K562 (cell line): Measurements from ENCODE around the gene CTF1. TPM values are rescaled to one million over a fixed set of nuclear protein-coding genes. Genes with fewer than 3 reads are reported as not detected.
A peak's percentile ranks its signal among the peaks of the same experiment; 100 is the strongest.

ENCODE experiments used
- ARID4B ChIP-seq: sonication (generic); formaldehyde crosslinking; IDR thresholded peaks from 2 replicates; pipeline ENCODE4 v1.8.0; 2022; ENCODE audit warnings: mild to moderate bottlenecking, missing genetic modification reagents
- C11orf30 ChIP-seq: fragments of 450-650 bp; IDR thresholded peaks from 2 replicates; pipeline ENCODE4 v1.6.1; 2016; ENCODE audit warnings: low read depth, mild to moderate bottlenecking
- CBX2 ChIP-seq: fragments of 200-600 bp; sonication (generic); IDR thresholded peaks from one replicate; pipeline ENCODE4 v1.6.1; 2012; ENCODE audit warnings: mild to moderate bottlenecking, low read length, inconsistent platforms; ENCODE audit not compliant: insufficient read depth, poor library complexity, severe bottlenecking
- CBX3 ChIP-seq, 2 experiments: IDR thresholded peaks; 1 replicate in 1 of 2; 2 replicates in 1 of 2; pipeline ENCODE4 v1.6.1; 2012; ENCODE audit warnings: inconsistent platforms in 2 of 2, low read length in 2 of 2, borderline replicate concordance in 1 of 2, control low read depth in 1 of 2
- CHCHD3 ChIP-seq: fragments of 250-450 bp; sonication (Bioruptor Pico); IDR thresholded peaks from 2 replicates; pipeline ENCODE4 v2.1.2; 2022; ENCODE audit warnings: mild to moderate bottlenecking
- DEAF1 ChIP-seq: fragments of 450-650 bp; formaldehyde crosslinking; IDR thresholded peaks from 2 replicates; pipeline ENCODE4 v1.4.0; 2020; ENCODE audit warnings: mild to moderate bottlenecking, moderate library complexity
- ESRRA ChIP-seq: fragments of 450-650 bp; IDR thresholded peaks from 2 replicates; pipeline ENCODE4 v1.6.1; 2014; ENCODE audit warnings: low read depth, mild to moderate bottlenecking, moderate library complexity, borderline replicate concordance
- EZH2 ChIP-seq: IDR thresholded peaks from 2 replicates; pipeline ENCODE4 v1.6.1; 2012; ENCODE audit warnings: low read depth, mild to moderate bottlenecking, inconsistent platforms, low read length, borderline replicate concordance
- MBD2 ChIP-seq: sonication (generic); IDR thresholded peaks from 2 replicates; pipeline ENCODE4 v1.6.1; 2016; ENCODE audit warnings: low read depth, borderline replicate concordance
- MTA2 ChIP-seq: fragments of 450-650 bp; IDR thresholded peaks from 2 replicates; pipeline ENCODE4 v1.6.1; 2016; ENCODE audit warnings: low read depth
- MYC ChIP-seq, 2 experiments: fragments of 250-450 bp in 1 of 2; sonication (Bioruptor Pico) in 1 of 2; IDR thresholded peaks; 2 replicates each; pipeline versions ENCODE4 v1.5.1 to v1.6.1; 2012 to 2021; ENCODE audit warnings: low read depth in 2 of 2, borderline replicate concordance in 1 of 2, improper control_type of control experiment in 1 of 2, low read length in 1 of 2, mild to moderate bottlenecking in 1 of 2, moderate library complexity in 1 of 2
- NR1H2 ChIP-seq: sonication (generic); formaldehyde crosslinking; IDR thresholded peaks from 2 replicates; pipeline ENCODE4 v1.4.0; 2020; ENCODE audit warnings: mild to moderate bottlenecking, missing genetic modification reagents
- POLR2A ChIP-seq: fragments of 450-650 bp; conservative IDR thresholded peaks from 2 replicates; pipeline ENCODE4 v1.6.1; 2016
- POLR2H ChIP-seq: IDR thresholded peaks from 2 replicates; pipeline ENCODE4 v1.6.1; 2016; ENCODE audit warnings: missing genetic modification characterization, low read depth, mild to moderate bottlenecking, control low read depth, missing compliant biosample characterization, moderate library complexity
- POLR3A ChIP-seq: IDR thresholded peaks from 2 replicates; pipeline ENCODE4 v1.6.1; 2011; ENCODE audit warnings: borderline replicate concordance, mild to moderate bottlenecking, moderate library complexity; ENCODE audit not compliant: insufficient read length, insufficient read depth; ENCODE audit errors: extremely low read depth
- PPARD ChIP-seq: fragments of 250-450 bp; sonication (Bioruptor Pico); IDR thresholded peaks from 2 replicates; pipeline ENCODE4 v1.8.0; 2022; ENCODE audit warnings: inconsistent platforms, mild to moderate bottlenecking, moderate library complexity
- RAD21 ChIP-seq, 2 experiments: fragments of 250-450 bp in 1 of 2; fragments of 450-650 bp in 1 of 2; sonication (Bioruptor Pico) in 1 of 2; formaldehyde crosslinking in 1 of 2; IDR thresholded peaks in 1 of 2; conservative IDR thresholded peaks in 1 of 2; 2 replicates each; pipeline versions ENCODE4 v1.4.0 to v1.8.0; 2020 to 2022; ENCODE audit warnings: mild to moderate bottlenecking in 2 of 2, moderate library complexity in 1 of 2
- RBBP5 ChIP-seq: fragments of 200-600 bp; sonication (generic); IDR thresholded peaks from 2 replicates; pipeline ENCODE4 v1.6.1; 2012; ENCODE audit warnings: borderline replicate concordance, mild to moderate bottlenecking, low read length, control low read depth, inconsistent platforms; ENCODE audit not compliant: insufficient read depth, poor library complexity, severe bottlenecking
- STAT5B ChIP-seq: fragments of 250-450 bp; sonication (Bioruptor Pico); IDR thresholded peaks from 2 replicates; pipeline ENCODE4 v1.8.0; 2021; ENCODE audit warnings: mild to moderate bottlenecking, inconsistent platforms
- TAF9B ChIP-seq: fragments of 450-650 bp; IDR thresholded peaks from 2 replicates; pipeline ENCODE4 v1.6.1; 2018; ENCODE audit warnings: mild to moderate bottlenecking; ENCODE audit not compliant: partially characterized antibody
- TARDBP ChIP-seq: fragments of 450-650 bp; IDR thresholded peaks from 2 replicates; pipeline ENCODE4 v1.6.1; 2016
- ZNF124 ChIP-seq: sonication (generic); formaldehyde crosslinking; IDR thresholded peaks from 2 replicates; pipeline ENCODE4 v1.8.1; 2022; ENCODE audit warnings: missing genetic modification reagents
- ZZZ3 ChIP-seq: fragments of 450-650 bp; IDR thresholded peaks from 2 replicates; pipeline ENCODE4 v1.6.1; 2016; ENCODE audit warnings: antibody characterized with exemption, mild to moderate bottlenecking, moderate library complexity
- polyA plus RNA-seq, 8 experiments: library from polyadenylated mRNA; depleted of rRNA in 4 of 8; stranded (reverse) in 5 of 8; unstranded in 3 of 8; fragments of >200 nt; fragmentation: Nextera tagmentation in 2 of 8; fragmentation: Illumina TruSeq in 1 of 8; extraction: Ambion mirVana in 2 of 8; extraction: Trizol in 1 of 8; gene quantifications; 2 replicates each; pipeline versions ENCODE4 v1.2.1 to v1.2.3, GENCODE V29; 2011 to 2014; ENCODE audit warnings: inconsistent platforms in 1 of 8, missing spikeins in 1 of 8
- total RNA-seq, 7 experiments: library from RNA; depleted of rRNA in 6 of 7; stranded (reverse); fragments of >200 nt in 6 of 7; fragmentation: Illumina TruSeq in 2 of 7; extraction: Trizol in 2 of 7; gene quantifications; 2 replicates each; pipeline versions ENCODE4 v1.2.1 to v1.2.3, GENCODE V29; 2011 to 2021; ENCODE audit warnings: low replicate concordance in 1 of 7

The CTF1 gene
- total and polyA plus RNA-seq, 9 of the 15 experiments (the other 6 are each of a cell fraction or from before 2014, with no cell fraction given) = 0.24 to 2.5 (median 0.44) TPM

GRCh38 chr16:30924076-30924912 is 27.9 kb downstream of the CTF1 start (continued):
- TF ChIP-seq TAF9B (no peak), CBX2 (no peak), ZNF124 (CRISPR knock-in tag) (no peak), EZH2 (no peak), POLR2H (no peak), TARDBP (no peak), NR1H2 (CRISPR knock-in tag) (no peak), C11orf30 (no peak), ZZZ3 (no peak), POLR2A (peak; percentile 33; the same call in 1 of the 2 replicates), CHCHD3 (CRISPR knock-in tag) (no peak), RBBP5 (peak; percentile 46), MTA2 (no peak), STAT5B (no peak), DEAF1 (CRISPR knock-in tag) (no peak), CBX3 (IDR thresholded peaks at IDR 0.05; ENCODE audit: borderline replicate concordance in 1 of 2, low read length in 2 of 2) (no peak), ESRRA (no peak), PPARD (CRISPR knock-in tag) (no peak), POLR3A (no peak), ARID4B (CRISPR knock-in tag) (no peak), MBD2 (no peak), MYC (IDR thresholded peaks at IDR 0.05; ENCODE audit: low read depth, low read length) (0 out of 2 replicates have a peak, but pooled peaks have one; percentile 17), MYC (CRISPR knock-in tag; IDR thresholded peaks at IDR 0.05; ENCODE audit: borderline replicate concordance, low read depth) (no peak), RAD21 (CRISPR knock-in tag; conservative IDR thresholded peaks at IDR 0.05 in 1 of 2, IDR thresholded peaks at IDR 0.05 in 1 of 2) (no peak)
